ENCODE data around the gene TMEM35A.
"Not testable (repeated sequence)": the region's sequence is repeated elsewhere in the genome, so short reads cannot be mapped to it uniquely, and the experiment has no call there.

TMEM35A gene, protein sequence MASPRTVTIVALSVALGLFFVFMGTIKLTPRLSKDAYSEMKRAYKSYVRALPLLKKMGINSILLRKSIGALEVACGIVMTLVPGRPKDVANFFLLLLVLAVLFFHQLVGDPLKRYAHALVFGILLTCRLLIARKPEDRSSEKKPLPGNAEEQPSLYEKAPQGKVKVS

DNA sequence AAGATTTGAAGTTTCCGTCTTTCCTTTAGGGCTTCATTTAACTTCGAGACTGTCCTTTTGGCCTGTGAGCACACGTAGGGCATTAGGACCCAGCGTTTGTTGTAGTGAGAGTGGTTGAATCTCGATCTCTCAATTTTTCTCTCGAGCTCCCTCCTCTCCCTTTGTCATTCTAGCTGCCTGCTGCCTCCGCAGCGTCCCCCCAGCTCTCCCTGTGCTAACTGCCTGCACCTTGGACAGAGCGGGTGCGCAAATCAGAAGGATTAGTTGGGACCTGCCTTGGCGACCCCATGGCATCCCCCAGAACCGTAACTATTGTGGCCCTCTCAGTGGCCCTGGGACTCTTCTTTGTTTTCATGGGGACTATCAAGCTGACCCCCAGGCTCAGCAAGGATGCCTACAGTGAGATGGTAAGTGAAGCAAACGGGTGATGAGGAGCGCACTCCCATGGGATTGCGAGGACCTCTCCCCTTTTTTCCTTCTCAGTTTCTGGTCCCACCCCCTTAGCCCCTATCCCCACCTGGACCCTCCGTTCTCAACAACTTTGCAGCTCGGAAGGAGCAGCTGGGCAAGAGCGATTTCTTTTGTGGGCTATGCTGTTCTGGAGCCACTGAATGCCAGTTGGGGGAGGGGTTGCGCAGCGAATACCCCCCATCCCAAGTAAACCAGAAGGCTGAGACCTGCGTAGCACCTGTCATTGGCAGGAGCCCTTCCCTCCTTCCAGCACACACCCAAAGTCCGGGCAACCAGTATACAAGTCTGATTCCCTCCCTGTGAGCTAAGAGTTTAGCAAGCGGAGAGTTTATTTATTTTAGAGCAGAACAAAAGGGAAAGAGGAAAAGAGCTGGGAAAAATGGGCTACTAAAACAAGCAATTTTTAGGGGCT is at the start of gene TMEM35A:
Gene TMEM35A, plus strand, starts transcription at position 164 of the 883 bp plus-strand sequence. Its CDS starts 124 bp downstream, at position 288.
- no peak for DNase-seq

DNA sequence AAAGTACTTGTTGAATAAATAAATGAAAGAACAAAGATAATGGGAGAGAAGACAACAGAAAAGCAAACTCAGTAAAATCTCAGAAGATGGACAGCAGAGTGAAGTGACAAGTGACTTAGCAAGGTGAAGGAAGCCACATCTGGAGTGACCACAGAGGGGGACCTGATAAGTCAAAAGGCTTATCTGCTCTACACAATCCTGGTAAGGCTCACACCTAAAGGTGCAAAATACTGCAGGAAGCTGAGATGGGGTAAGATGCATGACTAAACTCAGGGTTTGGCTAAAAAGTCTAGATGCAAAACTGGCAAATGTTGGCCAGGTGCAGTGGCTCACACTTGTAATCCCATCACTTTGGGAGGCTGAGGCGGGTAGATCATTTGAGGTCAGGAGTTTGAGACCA is 49.0 kb upstream of the TMEM35A start:
- DNase-seq: no peak

DNA sequence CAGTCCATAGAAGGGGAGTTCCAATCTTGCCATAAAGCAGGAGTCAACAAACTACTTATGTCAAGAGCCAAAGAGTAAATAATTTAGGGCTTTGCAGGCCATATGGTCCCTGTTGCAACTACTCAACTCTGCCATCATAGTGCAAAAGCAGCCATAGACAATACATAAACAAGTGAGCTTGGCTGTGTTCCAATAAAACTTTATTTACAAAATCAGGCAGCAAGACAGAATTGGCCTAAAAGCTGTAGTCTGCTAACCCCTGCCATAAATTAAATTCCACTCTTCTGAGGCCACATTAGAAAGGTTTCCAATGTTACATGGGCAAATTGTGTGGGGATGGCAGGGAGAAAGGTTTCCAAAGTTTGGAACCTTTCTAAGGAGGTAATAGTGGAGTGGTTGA is 41.4 kb upstream of the TMEM35A start:
- no peak for DNase-seq

DNA sequence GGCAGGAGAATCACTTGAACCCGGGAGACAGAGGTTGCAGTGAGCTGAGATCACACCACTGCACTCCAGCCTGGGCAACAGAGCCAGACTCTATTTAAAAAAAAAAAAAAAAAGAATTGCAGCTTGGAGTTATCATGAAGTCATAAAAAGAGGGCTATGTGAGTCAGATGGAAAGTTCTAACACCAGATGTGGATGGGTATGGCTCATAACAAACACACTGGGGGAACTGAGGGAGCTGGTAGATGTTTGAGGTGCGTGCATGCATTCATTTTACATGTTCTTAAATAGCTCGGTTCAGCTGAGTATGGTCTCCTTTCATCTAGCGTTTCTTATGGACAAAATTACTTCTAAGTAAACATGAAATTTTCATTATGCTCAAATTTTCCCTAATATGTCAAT is 38.5 kb upstream of the TMEM35A start:
- DNase-seq: no peak

DNA sequence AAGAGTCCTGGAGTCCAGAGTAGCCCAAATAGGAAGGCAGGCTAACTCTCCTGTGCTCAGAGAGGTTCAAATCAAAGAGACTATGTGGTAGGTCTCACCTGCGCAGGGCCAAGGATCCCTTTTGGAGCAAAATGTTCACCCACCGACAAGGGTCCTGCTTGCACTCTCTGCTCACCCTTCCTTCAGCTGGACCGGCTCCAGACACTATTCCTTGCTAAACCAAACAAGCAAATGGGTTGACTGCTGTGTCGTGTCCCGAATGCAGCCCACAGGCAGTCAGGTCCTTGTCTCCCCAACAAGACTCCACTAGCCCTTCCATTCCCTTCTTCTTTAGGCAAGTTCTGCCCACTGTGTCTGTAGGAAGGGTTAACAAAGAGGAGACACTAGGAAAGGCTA is 27.5 kb upstream of the TMEM35A start:
- no peak for DNase-seq

DNA sequence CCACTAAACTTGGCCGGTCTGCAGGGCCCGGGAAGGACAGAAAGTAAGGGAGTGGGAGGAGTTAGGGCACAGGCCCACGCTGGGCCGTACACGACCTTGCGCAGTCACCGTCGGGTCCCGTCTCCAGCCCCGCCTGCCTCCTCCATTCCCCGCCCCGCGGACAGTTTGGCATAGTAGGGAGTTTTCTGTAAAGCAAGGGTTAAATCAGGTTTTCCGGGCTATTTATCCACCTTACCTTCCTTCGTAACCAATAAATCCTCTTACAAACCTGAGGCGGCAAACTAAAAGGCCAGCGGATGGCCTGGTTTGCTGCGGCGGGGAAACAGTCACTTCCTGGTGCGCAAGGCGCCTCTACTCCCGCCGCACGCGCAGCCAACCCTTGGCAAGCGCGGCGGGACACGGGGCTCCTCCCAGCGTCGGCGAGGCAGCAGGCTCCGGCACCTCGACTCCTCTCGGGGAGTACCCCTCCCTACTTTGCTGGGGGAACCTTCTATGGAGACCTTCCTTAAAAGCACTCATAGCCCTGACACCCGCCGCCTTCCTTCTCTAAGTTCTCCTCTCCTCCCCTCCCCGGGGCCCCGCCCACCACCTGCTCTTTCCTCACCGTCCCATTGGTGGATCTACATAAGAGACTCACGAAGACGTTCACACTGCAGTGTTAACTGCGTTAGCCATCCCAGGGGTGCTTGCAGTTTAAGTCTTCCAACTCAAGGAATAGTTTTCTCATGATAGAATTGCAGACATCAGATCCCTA is 27.0 kb upstream of the TMEM35A start, which contains the start of gene TRMT2B:
Gene TRMT2B, minus strand, starts transcription at position 563 of the 754 bp plus-strand sequence. CDS start 9,822 bp downstream, outside the sequence.
- peak; percentile 79 to 80 for DNase-seq

DNA sequence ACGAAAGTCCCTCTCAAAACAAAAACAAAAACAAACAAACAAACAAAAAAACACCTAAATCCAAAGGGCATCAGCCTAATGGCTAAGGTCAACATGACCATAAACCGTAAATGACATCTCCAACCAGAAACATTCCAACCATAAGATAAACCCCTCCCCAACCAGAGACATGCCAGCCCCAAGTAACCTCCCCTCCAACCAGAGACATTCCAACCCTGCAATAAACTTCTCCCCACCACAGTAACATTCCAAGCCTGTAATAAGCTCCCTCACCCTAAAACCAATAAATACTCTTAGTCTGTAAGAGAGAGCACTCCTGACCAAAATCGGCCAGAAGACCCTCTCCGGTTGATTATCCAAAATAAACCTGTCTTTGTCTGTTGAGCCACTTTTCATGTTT is 22.1 kb upstream of the TMEM35A start:
- DNase-seq: not testable (repeated sequence)

DNA sequence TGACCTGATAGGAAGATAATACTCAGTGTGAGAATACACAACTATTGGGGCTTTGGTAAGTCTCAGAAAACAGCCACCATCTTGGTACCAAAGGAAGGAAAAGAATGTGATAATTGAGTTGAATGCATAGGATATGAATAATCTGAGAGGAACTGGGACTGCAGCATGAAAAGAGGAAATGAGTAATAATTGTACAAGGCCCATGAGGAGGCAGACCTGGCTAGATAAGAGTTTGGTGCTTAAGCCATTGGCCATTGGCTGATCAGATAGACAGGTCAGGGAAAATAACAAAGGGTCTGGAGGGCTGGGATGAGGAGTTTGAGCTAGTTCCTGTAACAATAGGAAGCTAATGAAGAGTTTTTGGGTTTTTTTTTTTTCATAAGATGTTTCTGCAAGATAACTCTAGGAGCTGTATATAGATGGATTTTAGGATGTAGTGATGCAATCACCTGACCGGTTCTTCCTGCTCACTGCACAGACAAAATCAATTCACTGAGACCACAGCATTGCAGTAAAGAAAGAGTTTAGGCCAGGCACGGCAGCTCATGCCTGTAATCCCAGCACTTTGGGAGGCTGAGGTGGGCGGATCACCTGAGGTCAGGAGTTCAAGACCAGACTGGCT is 21.5 kb upstream of the TMEM35A start:
- DNase-seq: no peak

DNA sequence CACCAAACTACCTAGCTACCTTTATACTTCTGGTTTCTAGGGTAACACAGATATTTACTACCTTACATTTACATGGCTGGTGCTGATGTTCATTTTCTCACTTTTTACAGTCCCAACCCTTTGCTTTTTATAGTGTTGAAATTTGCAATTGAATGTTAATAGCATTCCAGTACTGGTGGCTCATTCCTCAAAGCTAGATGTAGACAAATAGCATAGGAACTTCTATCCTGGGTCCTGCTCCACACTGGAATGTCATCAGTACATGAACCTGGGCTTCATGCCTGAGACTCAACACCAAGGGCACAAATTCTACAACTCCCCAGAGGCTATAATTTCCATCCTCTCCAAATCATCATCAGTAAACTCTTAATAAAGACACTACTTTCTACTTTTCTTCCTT is 16.5 kb upstream of the TMEM35A start:
- DNase-seq: no peak

DNA sequence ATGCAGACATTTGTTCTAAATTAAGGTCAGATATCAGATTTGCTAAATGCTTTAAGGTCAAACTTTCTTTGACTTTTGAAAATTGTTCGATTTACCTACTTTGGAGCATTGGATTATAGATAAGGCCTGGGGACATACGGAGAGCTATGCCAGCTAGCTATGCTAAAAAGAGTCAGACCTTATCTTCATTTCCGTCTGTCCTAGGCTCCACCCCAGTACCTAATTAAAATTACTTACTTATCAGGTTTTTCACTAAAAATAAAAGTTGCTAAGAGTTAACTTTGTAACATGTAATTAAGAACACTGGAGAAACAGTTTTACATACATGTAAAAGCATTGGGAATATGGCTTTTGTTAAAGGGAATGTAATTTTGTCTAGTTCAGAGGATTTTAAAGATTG is 7.1 kb upstream of the TMEM35A start:
- no peak for DNase-seq

DNA sequence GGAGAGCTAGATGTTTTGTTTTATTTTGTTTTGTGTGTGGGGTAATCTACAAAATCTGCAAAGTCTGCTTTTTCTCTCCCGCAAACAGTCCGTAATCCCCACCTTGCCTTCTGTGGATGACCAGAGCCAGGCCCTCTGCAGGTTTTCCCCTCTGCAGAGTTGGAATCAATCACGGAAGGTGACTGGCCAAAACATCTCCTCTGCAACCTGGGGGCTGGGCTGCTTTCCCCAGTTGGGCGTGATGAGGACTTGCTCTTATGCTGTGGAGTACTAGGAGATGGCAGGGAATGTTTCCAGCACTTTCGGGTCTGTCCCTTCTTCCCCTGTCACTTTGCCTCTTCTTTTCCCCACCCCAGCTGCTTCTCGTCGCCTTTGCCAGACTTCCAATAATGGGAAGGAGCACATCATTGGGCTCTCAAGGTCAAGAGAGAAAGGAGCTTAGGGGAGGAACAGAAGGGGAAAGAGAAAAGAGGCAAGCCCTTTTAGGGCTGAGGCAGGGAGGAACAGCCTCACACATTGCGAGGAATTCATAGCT is 1.1 kb downstream of the TMEM35A start:
- no peak for DNase-seq

DNA sequence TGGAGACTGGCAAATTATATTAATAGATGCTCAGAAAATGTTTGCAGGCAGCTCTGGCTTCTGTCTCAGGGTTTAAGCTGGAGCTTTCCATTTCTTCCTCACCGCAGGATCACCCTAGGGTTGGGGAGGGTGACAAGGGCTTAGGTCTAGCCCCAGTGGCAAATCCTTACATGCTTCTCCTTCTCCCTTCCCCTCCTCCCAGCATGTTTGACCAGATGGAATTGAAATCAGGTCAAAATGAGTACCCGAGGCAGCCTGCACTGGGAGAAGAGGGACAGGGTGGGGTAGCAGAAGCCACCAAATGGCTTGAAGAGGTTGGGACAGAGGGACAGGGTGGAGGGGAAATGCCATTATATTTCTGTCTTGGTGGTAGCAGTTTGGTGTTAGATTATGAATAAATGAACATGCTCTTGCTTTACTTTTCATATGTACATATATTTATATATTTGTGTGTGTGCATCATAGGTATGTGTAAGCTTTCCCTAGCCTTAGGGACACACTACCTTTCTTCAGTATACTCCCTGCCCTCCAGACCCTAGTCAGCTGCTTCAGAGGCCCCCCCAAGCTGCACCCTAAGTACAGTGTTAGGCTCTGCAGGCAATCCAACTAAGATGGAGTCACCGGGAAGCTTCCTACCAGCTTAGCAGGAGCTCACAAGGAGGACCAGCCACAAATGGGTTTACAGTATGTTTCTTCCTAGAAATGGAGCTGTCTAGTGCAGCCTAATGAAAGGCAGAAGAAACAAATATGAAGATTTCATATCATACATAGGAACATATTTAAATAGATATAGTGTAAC is 1.8 kb downstream of the TMEM35A start:
- no peak for DNase-seq

DNA sequence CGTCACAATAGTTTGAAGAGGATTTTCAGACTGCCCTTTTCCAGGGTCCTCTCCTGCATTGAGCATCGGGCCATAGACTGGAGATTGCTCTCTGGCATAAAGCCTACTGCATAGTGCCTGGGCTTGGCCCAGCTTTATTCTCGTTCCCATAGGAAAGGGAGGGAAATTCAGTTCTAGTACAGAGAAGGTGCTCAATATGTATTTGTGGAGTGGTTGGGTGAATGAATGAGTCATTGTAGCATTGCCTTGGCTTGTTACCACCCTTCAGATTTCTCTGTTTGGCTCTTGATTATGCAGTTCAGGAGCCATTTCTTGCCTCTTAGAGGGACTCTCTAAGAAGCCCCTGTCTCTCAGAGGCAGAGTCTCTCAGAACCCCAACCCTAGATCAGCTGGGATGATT is 2.6 kb downstream of the TMEM35A start:
- DNase-seq: no peak

DNA sequence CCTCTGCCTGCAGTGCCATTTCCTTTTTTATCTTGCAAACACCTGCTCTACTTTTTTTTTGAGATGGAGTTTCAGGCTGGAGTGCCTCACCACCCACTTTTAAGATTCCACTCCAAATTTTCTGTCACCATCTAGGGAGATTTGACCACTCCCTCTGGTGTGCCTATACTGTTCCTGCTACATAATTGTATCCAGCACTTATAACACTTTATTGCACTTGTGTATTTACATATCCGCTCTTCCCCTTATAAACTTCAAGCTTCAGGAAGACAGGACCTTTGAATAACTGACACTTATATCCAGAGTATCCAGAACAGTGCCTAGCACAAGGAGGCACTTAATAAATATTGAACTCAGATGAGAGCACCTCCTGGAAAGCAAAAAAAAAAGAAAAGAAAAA is 13.1 kb downstream of the TMEM35A start:
- no peak for DNase-seq

DNA sequence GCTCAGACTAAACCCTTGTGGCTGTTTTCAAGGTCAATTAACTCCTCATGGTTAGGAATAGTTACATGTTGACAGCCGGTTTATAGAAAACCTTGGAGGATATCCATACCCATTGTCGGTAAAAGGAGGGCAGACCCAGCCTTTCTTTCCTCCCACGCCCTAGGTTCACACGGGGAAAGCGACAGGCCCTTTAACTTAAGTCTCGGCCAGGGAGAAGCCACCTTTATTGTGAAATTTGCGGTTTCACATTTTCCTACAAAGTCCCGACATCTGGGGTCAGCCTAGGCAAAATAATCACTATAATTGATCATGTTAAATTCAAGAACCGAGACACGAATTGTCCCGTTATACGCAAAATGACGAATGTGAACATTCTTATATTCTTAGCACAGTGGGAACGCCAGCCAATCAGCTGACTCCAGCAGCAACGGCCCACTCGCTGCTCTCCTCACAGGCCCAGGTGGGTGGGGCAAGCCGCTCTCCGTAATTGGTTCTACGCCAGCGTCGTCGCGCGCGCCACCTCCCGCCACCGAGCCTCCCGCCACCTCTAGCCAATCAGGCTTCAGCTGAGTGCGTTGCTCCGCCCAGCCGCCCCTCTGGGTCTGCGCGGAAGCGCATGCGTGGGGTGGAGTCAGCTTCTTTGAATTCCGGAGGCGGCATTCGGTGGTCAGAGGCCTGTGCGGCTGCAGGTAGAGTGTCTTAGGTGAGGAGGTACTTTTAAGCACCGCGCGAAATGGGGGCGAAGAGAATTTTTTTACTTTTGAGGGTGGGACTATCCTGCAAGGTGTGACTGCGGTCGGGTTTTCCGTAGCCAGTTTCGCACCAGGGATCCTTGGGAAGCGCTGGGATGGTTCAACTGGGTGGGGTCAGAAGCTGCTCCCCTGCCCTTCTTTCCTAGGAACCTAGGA is 19.1 kb downstream of the TMEM35A start, which contains the start of gene CENPI:
Gene CENPI, plus strand, starts transcription at position 659 of the 908 bp plus-strand sequence. CDS start 2,867 bp downstream, outside the sequence.
- peak; percentile 89 to 90 for DNase-seq

DNA sequence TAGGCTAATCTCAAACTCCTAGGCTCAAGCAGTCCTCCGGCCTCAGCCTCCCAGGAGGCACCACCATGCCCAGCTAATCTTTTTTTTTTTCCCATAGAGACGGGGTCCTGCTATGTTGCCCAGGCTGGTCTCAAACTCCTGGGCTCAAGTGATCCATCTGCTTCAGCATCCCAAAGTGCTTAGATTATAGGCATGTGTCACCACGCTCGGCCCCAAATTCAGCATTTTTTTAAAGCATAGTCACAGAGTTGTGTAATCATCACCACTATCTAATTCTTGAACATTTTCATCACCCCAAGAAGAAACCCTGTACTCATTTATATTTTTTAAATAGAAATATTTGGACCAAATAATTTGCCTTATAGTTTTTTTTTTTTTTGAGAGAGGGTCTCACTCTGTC is 29.6 kb downstream of the TMEM35A start:
- no peak for DNase-seq

DNA sequence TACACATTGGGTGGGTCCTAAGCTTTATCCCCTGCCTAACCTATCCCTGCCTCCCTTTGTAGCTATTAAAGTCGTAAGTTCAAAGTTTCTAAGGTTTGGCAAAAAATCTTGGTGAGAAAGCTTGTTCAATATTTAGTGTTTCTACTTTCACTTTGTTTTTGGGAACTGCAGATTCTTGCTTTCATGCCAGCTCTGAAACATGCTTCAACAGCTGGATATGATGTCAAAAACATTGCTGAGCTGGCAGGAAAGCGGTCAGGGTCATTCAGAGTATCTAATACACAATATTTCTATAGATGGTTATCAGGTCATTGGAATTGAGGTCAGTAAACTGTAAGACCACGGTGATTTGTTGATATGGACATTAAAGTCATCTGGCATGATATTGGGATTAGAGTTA is 39.0 kb downstream of the TMEM35A start:
- DNase-seq: no peak

DNA sequence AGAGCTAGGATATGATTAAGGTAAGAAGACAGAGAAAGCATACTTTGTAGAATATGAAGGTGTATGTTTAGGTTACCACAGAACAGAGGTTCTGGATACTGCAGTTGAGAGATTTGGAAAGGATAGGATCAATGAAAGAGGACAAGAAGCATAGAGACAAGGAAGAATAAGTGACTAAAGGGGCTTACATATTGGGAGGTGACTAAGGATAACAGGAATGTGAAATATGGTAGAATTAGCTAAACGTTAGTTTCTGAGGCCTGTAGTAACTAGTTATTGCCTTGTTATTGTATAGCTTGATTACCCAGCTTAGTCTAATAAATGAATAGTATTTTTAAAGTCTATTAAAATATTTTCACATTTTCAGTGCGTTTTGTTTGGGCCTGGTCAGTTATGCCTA is 57.6 kb downstream of the TMEM35A start:
- DNase-seq: no peak

Measured in stimulated activated CD4-positive, alpha-beta T cell treated with anti-CD3 and anti-CD28 coated beads, Interleukin-2, amount 100 ng/mL, for 24 hours (primary cell).